HEK293 (cell line): Measurements from ENCODE around the gene TMEM259.

ENCODE experiments used
- GLIS2 ChIP-seq: fragments of 450-650 bp; formaldehyde crosslinking; IDR thresholded peaks from 2 replicates; pipeline ENCODE4 v1.5.1; 2016; ENCODE audit warnings: missing biosample characterization, missing genetic modification characterization
- MEIS1 ChIP-seq: sonication (generic); formaldehyde crosslinking; IDR thresholded peaks from 2 replicates; pipeline ENCODE4 v1.8.1; 2022; ENCODE audit warnings: missing genetic modification reagents, mild to moderate bottlenecking, borderline replicate concordance
- OSR2 ChIP-seq: fragments of 450-650 bp; formaldehyde crosslinking; IDR thresholded peaks from 2 replicates; pipeline ENCODE4 v1.5.1; 2016; ENCODE audit warnings: missing biosample characterization, missing genetic modification characterization
- SALL2 ChIP-seq: fragments of 450-650 bp; formaldehyde crosslinking; IDR thresholded peaks from 2 replicates; pipeline ENCODE4 v1.5.0; 2017; ENCODE audit warnings: missing biosample characterization, mild to moderate bottlenecking, missing genetic modification characterization, borderline replicate concordance
- YY2 ChIP-seq: fragments of 450-650 bp; formaldehyde crosslinking; IDR thresholded peaks from 2 replicates; pipeline ENCODE4 v1.5.1; 2016; ENCODE audit warnings: missing biosample characterization, missing genetic modification characterization
- ZEB2 ChIP-seq: fragments of 450-650 bp; formaldehyde crosslinking; IDR thresholded peaks from 2 replicates; pipeline ENCODE4 v1.5.1; 2016; ENCODE audit warnings: missing biosample characterization, missing genetic modification characterization
- ZNF114 ChIP-seq: fragments of 450-650 bp; formaldehyde crosslinking; IDR thresholded peaks from 2 replicates; pipeline ENCODE4 v1.5.0; 2017; ENCODE audit warnings: missing biosample characterization, missing genetic modification characterization
- ZNF140 ChIP-seq: fragments of 450-650 bp; formaldehyde crosslinking; IDR thresholded peaks from 2 replicates; pipeline ENCODE4 v1.5.1; 2016; ENCODE audit warnings: missing biosample characterization, missing genetic modification characterization
- ZNF155 ChIP-seq: fragments of 450-650 bp; formaldehyde crosslinking; IDR thresholded peaks from 2 replicates; pipeline ENCODE4 v1.5.1; 2016; ENCODE audit warnings: missing biosample characterization, missing genetic modification characterization
- ZNF202 ChIP-seq: fragments of 450-650 bp; formaldehyde crosslinking; IDR thresholded peaks from 2 replicates; pipeline ENCODE4 v1.5.1; 2016; ENCODE audit warnings: missing biosample characterization, missing genetic modification characterization, borderline replicate concordance
- ZNF239 ChIP-seq: fragments of 450-650 bp; formaldehyde crosslinking; IDR thresholded peaks from 2 replicates; pipeline ENCODE4 v1.5.1; 2016; ENCODE audit warnings: missing biosample characterization, missing genetic modification characterization
- ZNF292 ChIP-seq: fragments of 450-650 bp; formaldehyde crosslinking; IDR thresholded peaks from 2 replicates; pipeline ENCODE4 v1.5.1; 2016; ENCODE audit warnings: low read depth, missing biosample characterization, missing genetic modification characterization, borderline replicate concordance
- ZNF324 ChIP-seq: fragments of 450-650 bp; formaldehyde crosslinking; IDR thresholded peaks from 2 replicates; pipeline ENCODE4 v1.5.1; 2016; ENCODE audit warnings: missing biosample characterization, missing genetic modification characterization
- ZNF341 ChIP-seq: fragments of 450-650 bp; formaldehyde crosslinking; IDR thresholded peaks from 2 replicates; pipeline ENCODE4; 2016; ENCODE audit warnings: low read depth, missing biosample characterization, missing genetic modification characterization
- ZNF514 ChIP-seq: fragments of 450-650 bp; formaldehyde crosslinking; IDR thresholded peaks from 2 replicates; pipeline ENCODE4 v1.5.1; 2016; ENCODE audit warnings: missing biosample characterization, missing genetic modification characterization
- ZNF530 ChIP-seq: fragments of 450-650 bp; formaldehyde crosslinking; IDR thresholded peaks from 2 replicates; pipeline ENCODE4 v1.5.1; 2016; ENCODE audit warnings: low read depth, missing biosample characterization, missing genetic modification characterization
- ZNF76 ChIP-seq: fragments of 450-650 bp; formaldehyde crosslinking; IDR thresholded peaks from 2 replicates; pipeline ENCODE4; 2016; ENCODE audit warnings: low read depth, missing biosample characterization, missing genetic modification characterization, borderline replicate concordance
- ZNF792 ChIP-seq: fragments of 450-650 bp; formaldehyde crosslinking; IDR thresholded peaks from 2 replicates; pipeline ENCODE4 v1.5.1; 2016; ENCODE audit warnings: missing biosample characterization, missing genetic modification characterization
- ZSCAN16 ChIP-seq: fragments of 450-650 bp; formaldehyde crosslinking; IDR thresholded peaks from 2 replicates; pipeline ENCODE4 v1.5.1; 2016; ENCODE audit warnings: missing biosample characterization, missing genetic modification characterization
- TF ChIP-seq, protein P1 (sequence below): fragments of 450-650 bp; formaldehyde crosslinking; IDR thresholded peaks from 2 replicates; pipeline ENCODE4 v1.5.1; 2016; ENCODE audit warnings: missing biosample characterization, missing genetic modification characterization
- TF ChIP-seq, protein P2 (sequence below): fragments of 450-650 bp; formaldehyde crosslinking; IDR thresholded peaks from 2 replicates; pipeline ENCODE4 v1.5.1; 2016; ENCODE audit warnings: missing biosample characterization, missing genetic modification characterization
- TF ChIP-seq, protein P3 (sequence below): fragments of 450-650 bp; formaldehyde crosslinking; IDR thresholded peaks from 2 replicates; pipeline ENCODE4 v1.5.1; 2016; ENCODE audit warnings: missing biosample characterization, missing genetic modification characterization
- TF ChIP-seq, protein P4 (sequence below): fragments of 450-650 bp; formaldehyde crosslinking; IDR thresholded peaks from 2 replicates; pipeline ENCODE4 v1.5.1; 2016; ENCODE audit warnings: missing biosample characterization, missing genetic modification characterization, low read depth
- TF ChIP-seq, protein P5 (sequence below): fragments of 450-650 bp; formaldehyde crosslinking; IDR thresholded peaks from 2 replicates; pipeline ENCODE4 v1.5.1; 2016; ENCODE audit warnings: missing biosample characterization, missing genetic modification characterization
- TF ChIP-seq, protein P6 (sequence below): fragments of 450-650 bp; formaldehyde crosslinking; IDR thresholded peaks from 2 replicates; pipeline ENCODE4 v1.5.1; 2016; ENCODE audit warnings: missing biosample characterization, missing genetic modification characterization

TMEM259 gene

DNA sequence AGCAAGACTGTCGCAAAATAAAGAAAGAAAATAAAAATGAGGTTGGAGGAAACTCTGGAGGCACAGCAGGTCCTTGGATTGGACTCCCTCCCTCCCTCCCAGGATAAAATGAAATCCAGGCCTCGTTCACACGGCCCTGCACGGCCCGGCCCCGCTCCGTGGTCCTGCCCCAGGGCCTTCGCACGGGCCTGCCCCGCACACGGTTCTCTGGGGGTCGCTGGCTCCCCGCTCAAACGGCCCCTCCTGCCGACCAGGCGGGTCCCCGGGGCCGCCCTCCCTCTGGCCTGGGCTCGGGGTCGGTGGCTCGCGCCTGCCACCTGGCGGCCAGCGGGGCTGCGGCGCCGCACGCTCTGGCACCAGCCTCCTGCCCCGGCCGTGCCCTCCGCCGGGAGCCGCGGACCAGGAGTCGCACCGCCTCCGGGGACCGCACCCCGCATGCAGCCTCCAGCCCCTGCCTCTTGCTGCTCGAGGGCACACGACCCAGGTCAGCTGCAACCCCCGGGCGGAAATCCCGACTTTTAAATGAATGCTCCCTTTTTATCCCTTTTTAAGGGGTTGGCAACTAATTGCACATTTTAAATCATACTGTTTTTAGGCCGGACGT, 38.3 kb downstream of the TMEM259 start (continued):
- TF ChIP-seq, protein P1, sequence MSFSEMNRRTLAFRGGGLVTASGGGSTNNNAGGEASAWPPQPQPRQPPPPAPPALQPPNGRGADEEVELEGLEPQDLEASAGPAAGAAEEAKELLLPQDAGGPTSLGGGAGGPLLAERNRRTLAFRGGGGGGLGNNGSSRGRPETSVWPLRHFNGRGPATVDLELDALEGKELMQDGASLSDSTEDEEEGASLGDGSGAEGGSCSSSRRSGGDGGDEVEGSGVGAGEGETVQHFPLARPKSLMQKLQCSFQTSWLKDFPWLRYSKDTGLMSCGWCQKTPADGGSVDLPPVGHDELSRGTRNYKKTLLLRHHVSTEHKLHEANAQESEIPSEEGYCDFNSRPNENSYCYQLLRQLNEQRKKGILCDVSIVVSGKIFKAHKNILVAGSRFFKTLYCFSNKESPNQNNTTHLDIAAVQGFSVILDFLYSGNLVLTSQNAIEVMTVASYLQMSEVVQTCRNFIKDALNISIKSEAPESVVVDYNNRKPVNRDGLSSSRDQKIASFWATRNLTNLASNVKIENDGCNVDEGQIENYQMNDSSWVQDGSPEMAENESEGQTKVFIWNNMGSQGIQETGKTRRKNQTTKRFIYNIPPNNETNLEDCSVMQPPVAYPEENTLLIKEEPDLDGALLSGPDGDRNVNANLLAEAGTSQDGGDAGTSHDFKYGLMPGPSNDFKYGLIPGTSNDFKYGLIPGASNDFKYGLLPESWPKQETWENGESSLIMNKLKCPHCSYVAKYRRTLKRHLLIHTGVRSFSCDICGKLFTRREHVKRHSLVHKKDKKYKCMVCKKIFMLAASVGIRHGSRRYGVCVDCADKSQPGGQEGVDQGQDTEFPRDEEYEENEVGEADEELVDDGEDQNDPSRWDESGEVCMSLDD (tag by site-specific recombination): 0 out of 2 replicates have a peak, but pooled peaks have one; percentile 42
- TF ChIP-seq YY2 (tag by site-specific recombination): no peak
- TF ChIP-seq MEIS1 (CRISPR knock-in tag): no peak
- TF ChIP-seq ZNF76: no peak
- TF ChIP-seq ZNF514 (tag by site-specific recombination): no peak
- no peak for TF ChIP-seq ZNF530
- TF ChIP-seq GLIS2 (tag by site-specific recombination): peak; percentile 70; the same call in 1 of the 2 replicates
- TF ChIP-seq ZNF341 (tag by site-specific recombination): peak; percentile 89
- TF ChIP-seq ZEB2 (tag by site-specific recombination): peak; percentile 40; the same call in 1 of the 2 replicates
- TF ChIP-seq, protein P2, sequence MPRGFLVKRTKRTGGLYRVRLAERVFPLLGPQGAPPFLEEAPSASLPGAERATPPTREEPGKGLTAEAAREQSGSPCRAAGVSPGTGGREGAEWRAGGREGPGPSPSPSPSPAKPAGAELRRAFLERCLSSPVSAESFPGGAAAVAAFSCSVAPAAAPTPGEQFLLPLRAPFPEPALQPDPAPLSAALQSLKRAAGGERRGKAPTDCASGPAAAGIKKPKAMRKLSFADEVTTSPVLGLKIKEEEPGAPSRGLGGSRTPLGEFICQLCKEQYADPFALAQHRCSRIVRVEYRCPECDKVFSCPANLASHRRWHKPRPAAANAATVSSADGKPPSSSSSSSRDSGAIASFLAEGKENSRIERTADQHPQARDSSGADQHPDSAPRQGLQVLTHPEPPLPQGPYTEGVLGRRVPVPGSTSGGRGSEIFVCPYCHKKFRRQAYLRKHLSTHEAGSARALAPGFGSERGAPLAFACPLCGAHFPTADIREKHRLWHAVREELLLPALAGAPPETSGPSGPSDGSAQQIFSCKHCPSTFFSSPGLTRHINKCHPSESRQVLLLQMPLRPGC: no peak
- no peak for TF ChIP-seq ZSCAN16 (tag by site-specific recombination)
- TF ChIP-seq, protein P3, sequence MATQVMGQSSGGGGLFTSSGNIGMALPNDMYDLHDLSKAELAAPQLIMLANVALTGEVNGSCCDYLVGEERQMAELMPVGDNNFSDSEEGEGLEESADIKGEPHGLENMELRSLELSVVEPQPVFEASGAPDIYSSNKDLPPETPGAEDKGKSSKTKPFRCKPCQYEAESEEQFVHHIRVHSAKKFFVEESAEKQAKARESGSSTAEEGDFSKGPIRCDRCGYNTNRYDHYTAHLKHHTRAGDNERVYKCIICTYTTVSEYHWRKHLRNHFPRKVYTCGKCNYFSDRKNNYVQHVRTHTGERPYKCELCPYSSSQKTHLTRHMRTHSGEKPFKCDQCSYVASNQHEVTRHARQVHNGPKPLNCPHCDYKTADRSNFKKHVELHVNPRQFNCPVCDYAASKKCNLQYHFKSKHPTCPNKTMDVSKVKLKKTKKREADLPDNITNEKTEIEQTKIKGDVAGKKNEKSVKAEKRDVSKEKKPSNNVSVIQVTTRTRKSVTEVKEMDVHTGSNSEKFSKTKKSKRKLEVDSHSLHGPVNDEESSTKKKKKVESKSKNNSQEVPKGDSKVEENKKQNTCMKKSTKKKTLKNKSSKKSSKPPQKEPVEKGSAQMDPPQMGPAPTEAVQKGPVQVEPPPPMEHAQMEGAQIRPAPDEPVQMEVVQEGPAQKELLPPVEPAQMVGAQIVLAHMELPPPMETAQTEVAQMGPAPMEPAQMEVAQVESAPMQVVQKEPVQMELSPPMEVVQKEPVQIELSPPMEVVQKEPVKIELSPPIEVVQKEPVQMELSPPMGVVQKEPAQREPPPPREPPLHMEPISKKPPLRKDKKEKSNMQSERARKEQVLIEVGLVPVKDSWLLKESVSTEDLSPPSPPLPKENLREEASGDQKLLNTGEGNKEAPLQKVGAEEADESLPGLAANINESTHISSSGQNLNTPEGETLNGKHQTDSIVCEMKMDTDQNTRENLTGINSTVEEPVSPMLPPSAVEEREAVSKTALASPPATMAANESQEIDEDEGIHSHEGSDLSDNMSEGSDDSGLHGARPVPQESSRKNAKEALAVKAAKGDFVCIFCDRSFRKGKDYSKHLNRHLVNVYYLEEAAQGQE (tag by site-specific recombination): no peak
- TF ChIP-seq, protein P4, sequence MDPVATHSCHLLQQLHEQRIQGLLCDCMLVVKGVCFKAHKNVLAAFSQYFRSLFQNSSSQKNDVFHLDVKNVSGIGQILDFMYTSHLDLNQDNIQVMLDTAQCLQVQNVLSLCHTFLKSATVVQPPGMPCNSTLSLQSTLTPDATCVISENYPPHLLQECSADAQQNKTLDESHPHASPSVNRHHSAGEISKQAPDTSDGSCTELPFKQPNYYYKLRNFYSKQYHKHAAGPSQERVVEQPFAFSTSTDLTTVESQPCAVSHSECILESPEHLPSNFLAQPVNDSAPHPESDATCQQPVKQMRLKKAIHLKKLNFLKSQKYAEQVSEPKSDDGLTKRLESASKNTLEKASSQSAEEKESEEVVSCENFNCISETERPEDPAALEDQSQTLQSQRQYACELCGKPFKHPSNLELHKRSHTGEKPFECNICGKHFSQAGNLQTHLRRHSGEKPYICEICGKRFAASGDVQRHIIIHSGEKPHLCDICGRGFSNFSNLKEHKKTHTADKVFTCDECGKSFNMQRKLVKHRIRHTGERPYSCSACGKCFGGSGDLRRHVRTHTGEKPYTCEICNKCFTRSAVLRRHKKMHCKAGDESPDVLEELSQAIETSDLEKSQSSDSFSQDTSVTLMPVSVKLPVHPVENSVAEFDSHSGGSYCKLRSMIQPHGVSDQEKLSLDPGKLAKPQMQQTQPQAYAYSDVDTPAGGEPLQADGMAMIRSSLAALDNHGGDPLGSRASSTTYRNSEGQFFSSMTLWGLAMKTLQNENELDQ (tag by site-specific recombination): no peak
- no peak for TF ChIP-seq ZNF239 (tag by site-specific recombination)
- TF ChIP-seq OSR2 (tag by site-specific recombination): peak; percentile 21; the same call in 1 of the 2 replicates
- TF ChIP-seq ZNF292 (tag by site-specific recombination): no peak
- TF ChIP-seq ZNF792: no peak
- no peak for TF ChIP-seq SALL2
- TF ChIP-seq, protein P5, sequence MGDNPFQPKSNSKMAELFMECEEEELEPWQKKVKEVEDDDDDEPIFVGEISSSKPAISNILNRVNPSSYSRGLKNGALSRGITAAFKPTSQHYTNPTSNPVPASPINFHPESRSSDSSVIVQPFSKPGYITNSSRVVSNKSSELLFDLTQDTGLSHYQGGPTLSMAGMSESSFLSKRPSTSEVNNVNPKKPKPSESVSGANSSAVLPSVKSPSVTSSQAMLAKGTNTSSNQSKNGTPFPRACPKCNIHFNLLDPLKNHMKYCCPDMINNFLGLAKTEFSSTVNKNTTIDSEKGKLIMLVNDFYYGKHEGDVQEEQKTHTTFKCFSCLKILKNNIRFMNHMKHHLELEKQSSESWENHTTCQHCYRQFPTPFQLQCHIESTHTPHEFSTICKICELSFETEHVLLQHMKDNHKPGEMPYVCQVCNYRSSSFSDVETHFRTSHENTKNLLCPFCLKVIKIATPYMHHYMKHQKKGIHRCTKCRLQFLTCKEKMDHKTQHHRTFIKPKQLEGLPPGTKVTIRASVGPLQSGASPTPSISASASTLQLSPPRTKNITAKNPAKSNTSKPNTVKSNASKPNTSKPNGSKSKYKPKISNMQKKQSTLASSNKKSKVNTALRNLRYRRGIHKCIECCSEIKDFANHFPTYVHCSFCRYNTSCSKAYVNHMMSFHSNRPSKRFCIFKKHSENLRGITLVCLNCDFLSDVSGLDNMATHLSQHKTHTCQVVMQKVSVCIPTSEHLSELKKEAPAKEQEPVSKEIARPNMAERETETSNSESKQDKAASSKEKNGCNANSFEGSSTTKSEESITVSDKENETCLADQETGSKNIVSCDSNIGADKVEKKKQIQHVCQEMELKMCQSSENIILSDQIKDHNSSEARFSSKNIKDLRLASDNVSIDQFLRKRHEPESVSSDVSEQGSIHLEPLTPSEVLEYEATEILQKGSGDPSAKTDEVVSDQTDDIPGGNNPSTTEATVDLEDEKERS (tag by site-specific recombination): no peak
- 0 out of 2 replicates have a peak, but pooled peaks have one; percentile 17 for TF ChIP-seq ZNF324 (tag by site-specific recombination)
- no peak for TF ChIP-seq ZNF140 (tag by site-specific recombination)
- TF ChIP-seq ZNF114 (tag by site-specific recombination): no peak
- TF ChIP-seq ZNF202 (tag by site-specific recombination): no peak
- TF ChIP-seq, protein P6, sequence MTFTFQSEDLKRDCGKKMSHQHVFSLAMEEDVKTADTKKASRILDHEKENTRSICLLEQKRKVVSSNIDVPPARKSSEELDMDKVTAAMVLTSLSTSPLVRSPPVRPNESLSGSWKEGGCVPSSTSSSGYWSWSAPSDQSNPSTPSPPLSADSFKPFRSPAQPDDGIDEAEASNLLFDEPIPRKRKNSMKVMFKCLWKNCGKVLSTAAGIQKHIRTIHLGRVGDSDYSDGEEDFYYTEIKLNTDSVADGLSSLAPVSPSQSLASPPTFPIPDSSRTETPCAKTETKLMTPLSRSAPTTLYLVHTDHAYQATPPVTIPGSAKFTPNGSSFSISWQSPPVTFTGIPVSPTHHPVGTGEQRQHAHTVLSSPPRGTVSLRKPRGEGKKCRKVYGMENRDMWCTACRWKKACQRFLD (tag by site-specific recombination): no peak
- TF ChIP-seq ZNF155 (tag by site-specific recombination): no peak
